SK-N-SH (cell line): Measurements from ENCODE around the gene AGGF1. TPM values are rescaled to one million over a fixed set of nuclear protein-coding genes. Genes with fewer than 3 reads are reported as not detected.
A peak's percentile ranks its signal among the peaks of the same experiment; 100 is the strongest.

Source experiments
- CTCF ChIA-PET: fragments of 300-600, 350-600 bp; formaldehyde crosslinking; extraction: SDS; loops from one replicate; lab custom pipeline; 2021; lab: Yijun Ruan, JAX
- POLR2A ChIA-PET: fragments of 350-600 bp; sonication (Branson Sonifier 250); formaldehyde crosslinking; extraction: SDS; loops from one replicate; lab custom pipeline; 2020; ENCODE audit warnings: antibody characterized with exemption, inconsistent platforms; lab: Yijun Ruan, JAX
- DNase-seq: peaks from one replicate; pipeline ENCODE4 v3.0.0; 2012
- H2AFZ ChIP-seq: fragments of 200-600 bp; sonication (generic); 2 replicates; pipeline ENCODE4 v1.8.1; 2016; ENCODE audit warnings: antibody characterized with exemption, mild to moderate bottlenecking, low read depth
- H3F3A ChIP-seq: fragments of 200-600 bp; sonication (generic); replicated peaks from 2 replicates; pipeline ENCODE3; 2016; ENCODE audit warnings: antibody characterized with exemption, mild to moderate bottlenecking; ENCODE audit not compliant: insufficient read depth
- H3K27ac ChIP-seq, 2 experiments: fragments of 200-500 bp in 1 of 2; fragments of 200-600 bp in 1 of 2; sonication (Bioruptor generic) in 1 of 2; sonication (generic), shearing (Covaris generic) in 1 of 2; 2 replicates each; pipeline versions ENCODE4 v1.5.1 to v1.6.1; 2014 to 2016; ENCODE audit warnings: low read depth in 2 of 2, inconsistent platforms in 1 of 2, low read length in 1 of 2, mild to moderate bottlenecking in 1 of 2, mixed read lengths in 1 of 2
- H3K27me3 ChIP-seq: fragments of 200-600 bp; sonication (generic), shearing (Covaris generic); 2 replicates; pipeline ENCODE4 v1.6.1; 2016; ENCODE audit warnings: mixed run types; ENCODE audit not compliant: insufficient read depth
- H3K36me3 ChIP-seq, 2 experiments: fragments of 200-500 bp in 1 of 2; fragments of 200-600 bp in 1 of 2; sonication (Bioruptor generic) in 1 of 2; sonication (generic) in 1 of 2; replicated peaks in 1 of 2; 2 replicates each; pipeline versions ENCODE3 to v1.5.1; 2014 to 2016; ENCODE audit warnings: low read length in 1 of 2, mild to moderate bottlenecking in 1 of 2; ENCODE audit not compliant: insufficient read depth in 2 of 2, control insufficient read depth in 1 of 2
- H3K4me1 ChIP-seq, 2 experiments: fragments of 200-500 bp in 1 of 2; fragments of 200-600 bp in 1 of 2; sonication (Bioruptor generic) in 1 of 2; sonication (generic), shearing (Covaris generic) in 1 of 2; 2 replicates each; pipeline versions ENCODE4 v1.5.1 to v1.6.1; 2014 to 2016; ENCODE audit warnings: low read depth in 1 of 2, low read length in 1 of 2, mixed run types in 1 of 2; ENCODE audit not compliant: insufficient read depth in 2 of 2, control insufficient read depth in 1 of 2
- H3K4me2 ChIP-seq: fragments of 200-600 bp; sonication (generic), shearing (Covaris generic); 2 replicates; pipeline ENCODE4 v1.6.1; 2017; ENCODE audit warnings: mixed run types
- H3K4me3 ChIP-seq, 2 experiments: fragments of 200-500 bp in 1 of 2; fragments of 200-600 bp in 1 of 2; sonication (Bioruptor generic) in 1 of 2; sonication (generic), shearing (Covaris generic) in 1 of 2; 2 replicates each; pipeline versions ENCODE4 v1.5.1 to v1.8.1; 2014 to 2016; ENCODE audit warnings: low read depth in 2 of 2, inconsistent platforms in 1 of 2, low read length in 1 of 2, mild to moderate bottlenecking in 1 of 2, mixed read lengths in 1 of 2, moderate library complexity in 1 of 2
- H3K79me2 ChIP-seq: fragments of 200-600 bp; sonication (generic); 2 replicates; pipeline ENCODE4 v1.8.1; 2017; ENCODE audit warnings: mild to moderate bottlenecking; ENCODE audit not compliant: insufficient read depth
- H3K9ac ChIP-seq: fragments of 200-600 bp; sonication (generic); 2 replicates; pipeline ENCODE4 v1.6.1; 2017; ENCODE audit warnings: mixed run types
- H3K9me2 ChIP-seq: fragments of 200-600 bp; sonication (generic); 2 replicates; pipeline ENCODE4 v1.6.1; 2017; ENCODE audit warnings: mixed run types
- H3K9me3 ChIP-seq: fragments of 200-600 bp; sonication (generic); 2 replicates; pipeline ENCODE4 v1.6.1; 2017; ENCODE audit warnings: mixed run types, mild to moderate bottlenecking, moderate library complexity
- H4K20me1 ChIP-seq: fragments of 200-600 bp; sonication (generic); 2 replicates; pipeline ENCODE4 v1.6.1; 2017; ENCODE audit warnings: mild to moderate bottlenecking, mixed run types; ENCODE audit not compliant: insufficient read depth
- CHD2 ChIP-seq: fragments of 150-350 bp; IDR thresholded peaks from 2 replicates; pipeline ENCODE4 v1.6.1; 2018; ENCODE audit warnings: low read length; ENCODE audit not compliant: partially characterized antibody
- FOXJ3 ChIP-seq: sonication (generic); formaldehyde crosslinking; IDR thresholded peaks from 2 replicates; pipeline ENCODE4 v1.5.1; 2020; ENCODE audit warnings: mild to moderate bottlenecking, missing genetic modification reagents
- GABPA ChIP-seq: IDR thresholded peaks from 2 replicates; pipeline ENCODE4 v1.4.0; 2012; ENCODE audit warnings: low read depth, mild to moderate bottlenecking
- NFIC ChIP-seq: IDR thresholded peaks from 2 replicates; pipeline ENCODE4 v1.4.0; 2012; ENCODE audit warnings: borderline replicate concordance
- NRF1 ChIP-seq: IDR thresholded peaks from 2 replicates; pipeline ENCODE4 v1.6.1; 2012; ENCODE audit warnings: low read depth, mild to moderate bottlenecking, low read length
- RAD21 ChIP-seq: IDR thresholded peaks from 2 replicates; pipeline ENCODE4 v1.6.1; 2012; ENCODE audit warnings: mild to moderate bottlenecking, low read length
- RCOR1 ChIP-seq: fragments of 150-350 bp; IDR thresholded peaks from 2 replicates; pipeline ENCODE4 v1.6.1; 2017; ENCODE audit warnings: antibody characterized with exemption, low read length
- RFX5 ChIP-seq: IDR thresholded peaks from 2 replicates; pipeline ENCODE4 v1.6.1; 2012; ENCODE audit warnings: mild to moderate bottlenecking, improper control_type of control experiment, low read length
- SMC3 ChIP-seq: IDR thresholded peaks from 2 replicates; pipeline ENCODE4 v1.6.1; 2012; ENCODE audit warnings: low read depth, low read length, improper control_type of control experiment
- USF2 ChIP-seq: fragments of 150-350 bp; IDR thresholded peaks from 2 replicates; pipeline ENCODE4 v1.6.1; 2017; ENCODE audit warnings: antibody characterized with exemption, low read length, low read depth, borderline replicate concordance
- WGBS: methylation state at CpG from one replicate; pipeline ENCODE4 v1.1.6; 2017; ENCODE audit warnings: low lambda C conversion rate; 5-methylcytosine and 5-hydroxymethylcytosine counted together
- polyA plus RNA-seq, 3 experiments: library from polyadenylated mRNA; depleted of rRNA; stranded (reverse); fragments of >200 nt; gene quantifications; 2 replicates each; pipeline ENCODE4 v1.2.3, GENCODE V29; 2012
- TF ChIP-seq, protein P1 (sequence below): IDR thresholded peaks from 2 replicates; pipeline ENCODE4; 2012
- TF ChIP-seq, protein P2 (sequence below): fragments of 200-600 bp; sonication (generic); IDR thresholded peaks from 2 replicates; pipeline ENCODE4 v1.6.1; 2017; ENCODE audit warnings: antibody characterized with exemption, mild to moderate bottlenecking, moderate library complexity

AGGF1 gene
- polyA plus RNA-seq, 1 of the 3 experiments (the other 2 are of a cell fraction) = 9.8 TPM

DNA sequence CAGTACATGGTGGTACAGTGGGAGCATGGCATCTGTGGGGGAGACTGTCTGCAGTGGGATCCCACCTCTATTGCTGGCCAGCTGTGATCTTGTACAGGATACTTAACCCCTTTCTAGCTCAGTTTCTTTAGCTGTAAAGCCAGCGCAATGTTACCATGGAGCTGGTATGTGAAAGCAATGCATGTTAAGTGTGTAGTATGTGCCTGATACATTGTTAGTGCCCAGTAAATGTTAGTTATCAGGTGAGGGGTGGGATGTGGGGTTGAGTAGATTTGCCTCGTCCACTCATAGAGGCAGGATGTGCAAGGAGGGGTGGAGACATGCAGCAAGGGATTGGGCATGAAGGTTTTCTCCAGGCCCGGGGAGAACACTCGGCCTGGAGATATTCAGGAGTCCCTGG lies 44.5 kb downstream of the AGGF1 start:
- no peak for DNase-seq
- Histone ChIP-seq H3K79me2 (no peaks in the 10 kb centered on the region), H3K9me2 (no peaks in the 10 kb centered on the region), H3K4me1 (peaks cover 0 to 4% of the 10 kb centered on the region in 2 experiments; a peak in 2 of 4 replicates), H3F3A (no peaks in the 10 kb centered on the region), H3K36me3 (peaks cover 0 to 29% of the 10 kb centered on the region in 2 experiments), H4K20me1 (no peaks in the 10 kb centered on the region), H2AFZ (no peak overlapping the region)
- POLR2A ChIA-PET = no interaction called here
- 95% methylated on average over 4 of the region's 4 CpGs for WGBS
- TF ChIP-seq, protein P1, sequence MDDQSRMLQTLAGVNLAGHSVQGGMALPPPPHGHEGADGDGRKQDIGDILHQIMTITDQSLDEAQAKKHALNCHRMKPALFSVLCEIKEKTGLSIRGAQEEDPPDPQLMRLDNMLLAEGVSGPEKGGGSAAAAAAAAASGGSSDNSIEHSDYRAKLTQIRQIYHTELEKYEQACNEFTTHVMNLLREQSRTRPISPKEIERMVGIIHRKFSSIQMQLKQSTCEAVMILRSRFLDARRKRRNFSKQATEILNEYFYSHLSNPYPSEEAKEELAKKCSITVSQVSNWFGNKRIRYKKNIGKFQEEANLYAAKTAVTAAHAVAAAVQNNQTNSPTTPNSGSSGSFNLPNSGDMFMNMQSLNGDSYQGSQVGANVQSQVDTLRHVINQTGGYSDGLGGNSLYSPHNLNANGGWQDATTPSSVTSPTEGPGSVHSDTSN = no peak
- TF ChIP-seq RAD21 (no peak), NFIC (no peak), RFX5 (no peak), CHD2 (no peak), FOXJ3 (no peak), RCOR1 (no peak), USF2 (no peak)
- TF ChIP-seq, all 33 proteins: peak for 0
- CTCF ChIA-PET = interaction anchor here (1.2 kb wide), 1 partner anchor 418 kb away, joined by 3 read pairs; the partner anchor contains the start of gene WDR41
- H3K27ac ChIP-seq = no peak overlapping the region
- no peaks in the 10 kb centered on the region for H3K9me3 ChIP-seq
- no peak overlapping the region for H3K4me2 ChIP-seq
- H3K27me3 ChIP-seq = no peaks in the 10 kb centered on the region
- no peak overlapping the region for H3K9ac ChIP-seq
- H3K4me3 ChIP-seq = no peak overlapping the region

DNA sequence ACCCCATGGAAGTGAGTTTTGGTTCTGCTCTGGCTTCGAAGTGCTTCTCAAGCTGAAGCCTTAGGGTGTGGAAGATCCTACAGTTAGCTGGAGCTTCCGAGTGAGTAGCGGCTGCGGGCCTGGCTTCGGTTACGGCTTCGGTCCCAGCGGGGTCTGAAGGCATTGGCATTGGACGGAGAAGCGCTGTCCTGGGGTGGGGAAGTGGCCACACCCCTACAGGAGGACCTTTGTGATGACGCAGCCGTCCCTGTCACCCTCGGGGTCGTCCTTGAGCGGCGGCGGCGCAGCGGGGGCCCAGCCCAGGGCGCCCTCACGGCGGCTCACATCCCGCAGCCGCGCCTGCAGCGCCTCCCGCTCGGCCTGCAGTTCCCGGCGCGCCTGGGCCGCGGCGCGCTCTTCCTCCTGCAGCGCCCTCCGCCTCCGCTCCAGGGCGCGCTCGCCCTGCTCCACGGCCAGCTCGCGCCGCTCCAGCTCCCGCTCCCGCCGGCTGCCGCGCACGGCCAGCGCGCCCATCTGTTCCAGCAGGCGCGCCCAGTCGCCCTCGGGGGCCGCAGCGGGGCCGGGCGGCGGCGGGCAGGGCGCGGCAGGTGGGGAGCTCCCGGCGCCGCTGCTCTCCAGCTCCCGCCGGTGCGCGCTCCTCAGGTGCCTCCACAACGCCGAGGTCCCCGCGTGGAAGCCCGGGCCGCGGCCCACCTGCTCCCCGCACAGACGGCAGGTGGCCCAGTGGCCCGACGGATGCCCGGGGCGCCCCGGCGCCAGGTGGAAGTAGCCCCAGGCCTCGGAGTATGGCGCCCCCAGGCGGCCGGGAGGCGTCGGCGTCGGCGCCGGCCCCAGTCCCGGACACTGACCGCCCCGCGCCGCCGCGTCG lies 47.0 kb downstream of the AGGF1 start:
- H3K9me3 ChIP-seq = no peaks in the 10 kb centered on the region
- CTCF ChIA-PET = interaction anchor here (0.6 to 3.5 kb wide), 42 partner anchors 9 to 553 kb away, joined by 3 to 46 read pairs (median 4); partner anchors contain the start of genes AGGF1, WDR41 and ZBED3
- peak overlapping the region; percentile 52 to 53; a peak in 3 of 4 replicates for H3K4me3 ChIP-seq

More for the DNA sequence above, 47.0 kb downstream of the AGGF1 start:
- Histone ChIP-seq H3K27me3 (no peaks in the 10 kb centered on the region), H3F3A (no peaks in the 10 kb centered on the region), H3K9ac (no peak overlapping the region), H2AFZ (0 out of 2 replicates have a peak overlapping the region, but pooled peaks have one; percentile 23), H3K4me2 (0 out of 2 replicates have a peak overlapping the region, but pooled peaks have one; percentile 52), H3K36me3 (peaks cover 0 to 18% of the 10 kb centered on the region in 2 experiments), H3K9me2 (no peaks in the 10 kb centered on the region), H3K79me2 (no peaks in the 10 kb centered on the region), H3K4me1 (peaks cover 0 to 4% of the 10 kb centered on the region in 2 experiments; a peak in 2 of 4 replicates), H3K27ac (no peak overlapping the region; a peak in 1 of 4 replicates), H4K20me1 (no peaks in the 10 kb centered on the region)
- DNase-seq = peak; percentile 94
- WGBS = 11% methylated on average over 13 of the region's 105 CpGs
- TF ChIP-seq SMC3 (0 out of 2 replicates have a peak, but pooled peaks have one; percentile 30), RCOR1 (0 out of 2 replicates have a peak, but pooled peaks have one; percentile 10), RFX5 (no peak), NRF1 (0 out of 2 replicates have a peak, but pooled peaks have one; percentile 2), RAD21 (peak; percentile 32; the same call in 1 of the 2 replicates), GABPA (no peak)
- TF ChIP-seq, protein P2, sequence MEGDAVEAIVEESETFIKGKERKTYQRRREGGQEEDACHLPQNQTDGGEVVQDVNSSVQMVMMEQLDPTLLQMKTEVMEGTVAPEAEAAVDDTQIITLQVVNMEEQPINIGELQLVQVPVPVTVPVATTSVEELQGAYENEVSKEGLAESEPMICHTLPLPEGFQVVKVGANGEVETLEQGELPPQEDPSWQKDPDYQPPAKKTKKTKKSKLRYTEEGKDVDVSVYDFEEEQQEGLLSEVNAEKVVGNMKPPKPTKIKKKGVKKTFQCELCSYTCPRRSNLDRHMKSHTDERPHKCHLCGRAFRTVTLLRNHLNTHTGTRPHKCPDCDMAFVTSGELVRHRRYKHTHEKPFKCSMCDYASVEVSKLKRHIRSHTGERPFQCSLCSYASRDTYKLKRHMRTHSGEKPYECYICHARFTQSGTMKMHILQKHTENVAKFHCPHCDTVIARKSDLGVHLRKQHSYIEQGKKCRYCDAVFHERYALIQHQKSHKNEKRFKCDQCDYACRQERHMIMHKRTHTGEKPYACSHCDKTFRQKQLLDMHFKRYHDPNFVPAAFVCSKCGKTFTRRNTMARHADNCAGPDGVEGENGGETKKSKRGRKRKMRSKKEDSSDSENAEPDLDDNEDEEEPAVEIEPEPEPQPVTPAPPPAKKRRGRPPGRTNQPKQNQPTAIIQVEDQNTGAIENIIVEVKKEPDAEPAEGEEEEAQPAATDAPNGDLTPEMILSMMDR = peak; percentile 62
- POLR2A ChIA-PET = interaction anchor here (1.9 to 2.4 kb wide), 2 partner anchors 10 to 47 kb away, joined by 9 to 20 read pairs; partner anchors contain the start of genes AGGF1 and ZBED3
